Glomerular visceral epithelial cell (primary cell): ENCODE measurements around the gene NLRC5.
"Not testable (repeated sequence)": the region's sequence is repeated elsewhere in the genome, so short reads cannot be mapped to it uniquely, and the experiment has no call there.

Experiments used
- DNase-seq: peaks from one replicate; pipeline ENCODE4 v3.0.0-alpha.2; 2016; ENCODE audit errors: extremely low spot score

NLRC5 gene

DNA sequence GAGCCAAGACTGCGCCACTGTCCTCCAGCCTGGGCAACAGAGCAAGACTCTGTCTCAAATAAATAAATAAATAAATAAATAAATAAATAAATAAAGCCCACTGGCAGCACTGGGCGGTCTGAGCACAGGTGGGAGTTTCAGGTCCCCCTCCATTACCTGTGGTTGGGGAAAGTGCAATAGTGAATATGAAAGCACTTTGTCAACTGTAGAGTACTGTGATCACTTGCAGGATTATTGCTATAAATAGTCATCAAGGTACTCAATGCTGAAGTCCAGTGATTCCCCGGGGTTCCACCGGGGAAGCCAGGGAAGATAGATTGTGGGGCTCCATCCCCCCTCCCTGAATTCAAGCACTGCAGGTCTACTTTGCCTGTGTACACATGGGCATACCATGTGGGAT lies 60.3 kb downstream of the NLRC5 start:
- DNase-seq, result no peak

- DNase-seq, result no peak
Observed at GRCh38 chr16:57051696-57052228, 62.4 kb downstream of the NLRC5 start.

DNA sequence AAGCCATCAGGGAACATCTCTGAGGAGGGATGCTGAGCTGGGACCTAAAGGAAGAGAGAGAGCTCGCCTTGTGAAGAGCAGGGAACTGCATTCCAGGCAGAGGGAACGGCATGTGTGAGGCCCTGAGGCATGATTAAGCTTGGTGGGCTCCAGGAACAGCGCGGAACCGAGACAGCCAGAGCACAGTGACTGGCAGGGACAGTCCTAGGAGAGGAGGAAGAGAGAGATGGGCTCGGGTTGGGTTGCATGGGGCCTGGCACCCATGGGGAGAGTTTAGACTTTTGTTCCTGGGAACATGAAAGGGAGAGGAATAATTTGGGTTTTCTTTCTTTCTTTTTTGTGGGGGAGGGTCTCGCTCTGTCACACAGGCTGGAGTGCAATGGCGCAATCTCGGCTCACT lies 63.8 kb downstream of the NLRC5 start:
- no peak for DNase-seq

GRCh38 chr16:57054338-57054737 lies 65.0 kb downstream of the NLRC5 start:
- DNase-seq, result no peak

GRCh38 chr16:57054771-57055170 lies 65.4 kb downstream of the NLRC5 start:
- DNase-seq, result no peak

DNA sequence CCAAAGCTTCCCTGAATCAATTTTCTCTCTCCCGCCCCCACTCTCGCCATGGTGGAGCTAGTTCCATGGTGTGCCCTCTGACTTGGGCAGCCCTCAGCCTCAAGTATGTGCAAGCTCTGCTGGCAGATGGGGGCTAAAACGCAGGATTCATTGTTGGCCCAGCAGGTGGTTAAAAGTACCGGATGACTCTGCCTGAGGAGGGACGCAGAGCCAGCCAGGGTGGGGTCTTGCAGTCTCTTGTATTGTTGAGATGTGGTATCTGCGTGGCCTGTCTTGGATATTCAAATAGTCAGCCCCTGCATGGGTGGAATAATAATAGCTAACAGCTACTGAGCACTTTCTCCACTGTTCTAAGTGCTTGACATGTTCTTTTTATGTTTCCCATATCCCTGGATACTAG lies 66.3 kb downstream of the NLRC5 start:
- DNase-seq, result no peak

GRCh38 chr16:57058291-57058861 lies 69.0 kb downstream of the NLRC5 start:
- no peak for DNase-seq

DNA sequence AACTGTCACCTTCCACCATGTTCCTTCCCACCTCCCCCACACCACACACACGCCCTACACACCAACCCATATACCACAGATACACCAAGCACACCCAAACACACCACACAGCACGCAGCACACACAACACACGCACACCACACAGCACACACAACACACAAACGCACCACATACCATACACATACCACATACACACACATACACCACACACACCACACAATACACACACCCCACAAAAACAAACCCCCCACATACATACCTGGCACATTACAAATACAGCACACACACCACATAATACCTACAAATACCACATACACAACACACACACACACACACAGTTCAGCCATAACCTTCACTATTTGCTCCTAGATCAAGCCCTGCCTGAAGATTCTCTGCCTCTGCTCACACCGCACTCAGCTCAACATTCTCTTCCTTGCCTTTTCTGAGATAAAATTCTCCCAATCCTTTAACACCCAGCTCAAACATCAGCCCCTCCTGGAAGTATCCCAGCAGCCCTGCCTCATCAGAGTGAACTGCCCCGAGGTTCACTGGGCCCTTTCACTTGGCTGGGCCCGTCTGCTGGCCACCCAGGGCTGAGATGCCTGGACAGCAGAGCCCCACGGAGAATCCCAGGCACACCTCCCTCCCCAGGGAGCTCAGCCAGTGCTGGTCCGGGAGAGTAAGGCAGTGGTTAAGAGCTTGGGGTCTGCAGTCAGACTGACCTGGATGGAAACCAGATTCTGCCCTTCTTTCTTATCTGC lies 71.1 kb downstream of the NLRC5 start:
- no peak for DNase-seq

DNA sequence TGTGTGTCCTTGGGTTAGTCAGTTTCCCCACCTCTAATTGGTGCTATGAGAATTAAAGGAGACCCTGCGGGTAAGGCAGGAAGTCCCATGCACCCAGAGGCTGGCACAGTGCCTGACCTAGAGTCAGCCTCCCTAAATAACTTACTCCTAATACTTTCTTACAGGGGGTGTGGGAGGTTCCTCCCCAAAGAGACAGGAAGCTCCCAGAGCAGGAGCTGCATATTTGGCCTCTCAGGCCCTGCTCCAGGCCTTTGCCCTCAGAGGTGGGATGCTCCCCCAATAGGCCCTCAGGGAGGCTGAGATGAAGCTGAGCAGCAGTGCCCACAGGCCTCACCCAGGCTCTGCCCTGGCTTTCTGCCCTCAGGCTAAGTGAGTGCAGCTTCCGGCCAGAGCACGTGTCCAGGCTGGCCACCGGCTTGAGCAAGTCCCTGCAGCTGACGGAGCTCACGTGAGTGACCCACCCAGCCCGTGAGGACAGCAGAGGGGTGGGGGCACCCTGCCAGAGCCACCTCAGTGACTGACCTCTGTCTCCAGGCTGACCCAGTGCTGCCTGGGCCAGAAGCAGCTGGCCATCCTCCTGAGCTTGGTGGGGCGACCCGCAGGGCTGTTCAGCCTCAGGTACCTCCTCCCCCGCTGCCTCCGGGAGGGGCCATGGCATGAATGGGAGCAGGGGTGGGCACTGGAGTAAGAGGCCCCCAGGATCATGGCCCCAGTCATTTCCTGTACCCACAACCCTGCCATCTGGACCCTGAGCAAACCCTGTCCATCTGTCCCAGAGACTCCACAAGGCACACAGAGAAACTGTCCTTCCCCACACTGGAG lies 71.9 kb downstream of the NLRC5 start:
- DNase-seq, result peak; percentile 37

- no peak for DNase-seq
Observed at GRCh38 chr16:57062329-57062728, 73.0 kb downstream of the NLRC5 start.

DNA sequence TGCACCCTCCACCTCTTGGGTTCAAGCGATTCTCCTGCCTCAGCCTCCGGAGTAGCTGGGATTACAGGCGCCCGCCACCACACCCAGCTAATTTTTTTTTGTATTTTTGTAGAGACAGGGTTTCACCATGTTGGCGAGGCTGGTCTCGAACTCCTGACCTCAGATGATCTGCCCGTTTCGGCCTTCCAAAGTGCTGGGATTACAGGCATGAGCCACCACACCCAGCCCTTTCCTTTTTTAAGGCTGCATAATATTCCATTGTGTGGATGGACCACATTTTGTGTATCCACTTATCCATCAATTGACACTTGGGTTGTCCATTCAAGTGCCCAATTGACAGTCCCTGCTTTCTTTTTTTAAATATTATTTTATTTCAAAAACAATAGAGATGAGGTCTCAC lies 73.8 kb downstream of the NLRC5 start:
- DNase-seq, result not testable (repeated sequence)

GRCh38 chr16:57064995-57065394 lies 75.6 kb downstream of the NLRC5 start:
- no peak for DNase-seq

GRCh38 chr16:57066625-57067024 lies 77.3 kb downstream of the NLRC5 start:
- no peak for DNase-seq

DNA sequence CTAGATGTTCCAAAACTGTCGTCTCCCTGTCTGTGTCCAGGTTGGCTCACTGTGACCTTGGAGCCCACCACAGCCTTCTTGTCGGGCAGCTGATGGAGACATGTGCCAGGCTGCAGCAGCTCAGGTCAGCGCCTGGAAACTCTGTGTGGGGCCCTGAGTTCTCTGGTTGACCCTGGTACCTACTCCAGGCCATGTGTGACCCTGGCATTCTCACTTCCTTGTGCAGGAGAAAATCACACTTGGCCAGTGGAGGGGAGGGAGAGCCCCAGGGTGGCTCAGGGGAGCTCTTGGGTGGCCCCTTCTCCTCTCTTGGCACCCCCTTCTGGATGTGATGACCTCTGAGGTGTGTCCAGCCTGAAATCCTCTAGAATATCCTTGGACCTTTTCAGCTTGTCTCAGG lies 78.0 kb downstream of the NLRC5 start:
- DNase-seq, result no peak

DNA sequence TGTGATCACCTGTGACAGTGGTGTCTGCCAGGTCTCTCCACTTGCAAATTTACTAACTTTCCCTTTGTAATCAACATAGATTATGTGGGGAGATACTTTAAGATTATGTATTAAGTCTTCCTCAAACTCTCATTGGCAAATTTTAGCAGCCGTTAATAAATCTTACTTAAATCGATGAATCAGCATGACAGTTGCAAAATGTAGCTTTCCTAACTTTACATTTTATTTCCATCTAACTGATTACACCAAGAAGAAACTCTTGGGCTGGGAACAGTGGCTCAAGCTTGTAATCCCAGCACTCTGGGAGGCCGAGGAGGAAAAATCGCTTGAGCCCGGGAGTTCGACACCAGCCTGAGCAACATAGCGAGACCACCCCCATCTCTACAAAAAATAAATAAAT lies 79.7 kb downstream of the NLRC5 start:
- DNase-seq, result no peak

GRCh38 chr16:57069635-57070370 lies 80.4 kb downstream of the NLRC5 start:
- DNase-seq, result no peak

DNA sequence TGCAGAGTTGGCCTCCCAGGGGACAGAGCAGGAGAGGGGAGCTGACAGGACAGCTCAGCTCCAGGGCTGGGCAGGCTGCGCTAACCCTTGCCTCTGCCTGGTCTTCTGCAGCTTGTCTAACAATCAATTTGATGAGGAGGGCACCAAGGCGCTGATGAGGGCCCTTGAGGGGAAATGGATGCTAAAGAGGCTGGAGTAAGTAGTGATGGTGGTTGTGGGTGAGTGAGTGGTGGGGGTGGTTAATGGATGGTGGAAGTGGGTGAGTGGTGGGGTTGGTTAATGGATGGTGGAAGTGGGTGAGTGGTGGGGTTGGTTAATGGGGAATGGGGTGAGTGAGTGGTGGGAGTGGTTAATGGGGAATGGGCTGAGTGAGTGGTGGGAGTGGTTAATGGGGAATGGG lies 81.1 kb downstream of the NLRC5 start:
- no peak for DNase-seq

GRCh38 chr16:57071081-57071732 lies 81.8 kb downstream of the NLRC5 start:
- DNase-seq, result not testable (repeated sequence)

- DNase-seq, result peak; percentile 25
Observed at GRCh38 chr16:57071831-57072582, 82.7 kb downstream of the NLRC5 start.

GRCh38 chr16:57072616-57073275 lies 83.4 kb downstream of the NLRC5 start:
- no peak for DNase-seq
